ENCODE measurements around the gene U2AF2. TPM values are rescaled to one million over a fixed set of nuclear protein-coding genes. Genes with fewer than 3 reads are reported as not detected.

Gene U2AF2
- total RNA-seq, 1 experiment from 2014 or later: 107 TPM

- Histone ChIP-seq H3K4me1 (ENCODE audit: low read length) (no peaks in the 10 kb centered on the region), H3K9me2 (replicated peaks; ENCODE audit: insufficient read depth, low read length) (no peaks in the 10 kb centered on the region), H3K79me2 (ENCODE audit: low read length) (peaks cover 51% of the 10 kb centered on the region), H3K9ac (ENCODE audit: low read length) (no peak overlapping the region), H3K27ac (ENCODE audit: low read length) (no peak overlapping the region), H3K27me3 (ENCODE audit: low read length) (no peaks in the 10 kb centered on the region), H3K9me3 (ENCODE audit: low read length) (no peaks in the 10 kb centered on the region), H2AFZ (ENCODE audit: low read length) (no peak overlapping the region), H4K20me1 (ENCODE audit: insufficient read depth, low read depth, low read length) (peaks cover 59% of the 10 kb centered on the region), H3K4me3 (ENCODE audit: low read length) (no peak overlapping the region), H3K36me3 (ENCODE audit: insufficient read depth, low read length) (peaks cover 21% of the 10 kb centered on the region), H3K4me2 (ENCODE audit: low read depth, low read length, poor library complexity, severe bottlenecking) (no peak overlapping the region)
- no peak for DNase-seq
Observed at GRCh38 chr19:55687281-55688201, 32.7 kb downstream of the U2AF2 start.

- Histone ChIP-seq H3K4me3 (ENCODE audit: low read length) (no peak overlapping the region), H3K4me2 (ENCODE audit: low read depth, low read length, poor library complexity, severe bottlenecking) (no peak overlapping the region), H4K20me1 (ENCODE audit: insufficient read depth, low read depth, low read length) (peaks cover 61% of the 10 kb centered on the region), H3K36me3 (ENCODE audit: insufficient read depth, low read length) (peaks cover 22% of the 10 kb centered on the region), H3K27me3 (ENCODE audit: low read length) (no peaks in the 10 kb centered on the region), H3K27ac (ENCODE audit: low read length) (no peak overlapping the region), H3K79me2 (ENCODE audit: low read length) (peaks cover 45% of the 10 kb centered on the region), H3K9ac (ENCODE audit: low read length) (no peak overlapping the region), H3K9me2 (replicated peaks; ENCODE audit: insufficient read depth, low read length) (no peaks in the 10 kb centered on the region), H2AFZ (ENCODE audit: low read length) (no peak overlapping the region), H3K9me3 (ENCODE audit: low read length) (no peaks in the 10 kb centered on the region), H3K4me1 (ENCODE audit: low read length) (no peaks in the 10 kb centered on the region)
- DNase-seq: no peak
Observed at GRCh38 chr19:55688422-55689218, 33.8 kb downstream of the U2AF2 start.

- H3K79me2 ChIP-seq (ENCODE audit: low read length): peaks cover 35% of the 10 kb centered on the region
- H3K9me3 ChIP-seq (ENCODE audit: low read length): no peaks in the 10 kb centered on the region
- H2AFZ ChIP-seq (ENCODE audit: low read length): no peak overlapping the region
- H3K4me3 ChIP-seq (ENCODE audit: low read length): no peak overlapping the region
- no peak for DNase-seq
- H3K36me3 ChIP-seq (ENCODE audit: insufficient read depth, low read length): peaks cover 22% of the 10 kb centered on the region
- no peak overlapping the region for H3K27ac ChIP-seq (ENCODE audit: low read length)
- no peak overlapping the region for H3K4me2 ChIP-seq (ENCODE audit: low read depth, low read length, poor library complexity, severe bottlenecking)
- no peak overlapping the region for H3K9ac ChIP-seq (ENCODE audit: low read length)
- no peaks in the 10 kb centered on the region for H3K9me2 ChIP-seq (replicated peaks; ENCODE audit: insufficient read depth, low read length)
- no peaks in the 10 kb centered on the region for H3K27me3 ChIP-seq (ENCODE audit: low read length)
- no peaks in the 10 kb centered on the region for H3K4me1 ChIP-seq (ENCODE audit: low read length)
- H4K20me1 ChIP-seq (ENCODE audit: insufficient read depth, low read depth, low read length): peaks cover 55% of the 10 kb centered on the region
Observed at GRCh38 chr19:55689411-55690108, 34.7 kb downstream of the U2AF2 start.

- no peak overlapping the region for H3K4me3 ChIP-seq (ENCODE audit: low read length)
- H3K9ac ChIP-seq (ENCODE audit: low read length): no peak overlapping the region
- no peak for DNase-seq
- H4K20me1 ChIP-seq (ENCODE audit: insufficient read depth, low read depth, low read length): peaks cover 50% of the 10 kb centered on the region
- peaks cover 29% of the 10 kb centered on the region for H3K79me2 ChIP-seq (ENCODE audit: low read length)
- H3K9me2 ChIP-seq (replicated peaks; ENCODE audit: insufficient read depth, low read length): no peaks in the 10 kb centered on the region
- no peaks in the 10 kb centered on the region for H3K4me1 ChIP-seq (ENCODE audit: low read length)
- no peaks in the 10 kb centered on the region for H3K9me3 ChIP-seq (ENCODE audit: low read length)
- H3K36me3 ChIP-seq (ENCODE audit: insufficient read depth, low read length): peaks cover 24% of the 10 kb centered on the region
- H3K27ac ChIP-seq (ENCODE audit: low read length): no peak overlapping the region
- no peaks in the 10 kb centered on the region for H3K27me3 ChIP-seq (ENCODE audit: low read length)
- H3K4me2 ChIP-seq (ENCODE audit: low read depth, low read length, poor library complexity, severe bottlenecking): no peak overlapping the region
- no peak overlapping the region for H2AFZ ChIP-seq (ENCODE audit: low read length)
Observed at GRCh38 chr19:55690109-55690768, 35.4 kb downstream of the U2AF2 start.

- Histone ChIP-seq H3K9ac (ENCODE audit: low read length) (no peak overlapping the region), H3K27me3 (ENCODE audit: low read length) (no peaks in the 10 kb centered on the region), H3K4me1 (ENCODE audit: low read length) (no peaks in the 10 kb centered on the region), H3K4me3 (ENCODE audit: low read length) (no peak overlapping the region), H3K4me2 (ENCODE audit: low read depth, low read length, poor library complexity, severe bottlenecking) (no peak overlapping the region), H3K9me2 (replicated peaks; ENCODE audit: insufficient read depth, low read length) (no peaks in the 10 kb centered on the region), H2AFZ (ENCODE audit: low read length) (no peak overlapping the region), H3K79me2 (ENCODE audit: low read length) (peaks cover 21% of the 10 kb centered on the region), H3K9me3 (ENCODE audit: low read length) (no peaks in the 10 kb centered on the region), H3K27ac (ENCODE audit: low read length) (no peak overlapping the region), H3K36me3 (ENCODE audit: insufficient read depth, low read length) (peaks cover 30% of the 10 kb centered on the region), H4K20me1 (ENCODE audit: insufficient read depth, low read depth, low read length) (peaks cover 49% of the 10 kb centered on the region)
- no peak for DNase-seq
Observed at GRCh38 chr19:55690769-55691545, 36.1 kb downstream of the U2AF2 start.

- Histone ChIP-seq H3K4me3 (ENCODE audit: low read length) (no peak overlapping the region), H2AFZ (ENCODE audit: low read length) (no peak overlapping the region), H3K9me3 (ENCODE audit: low read length) (no peaks in the 10 kb centered on the region), H3K4me1 (ENCODE audit: low read length) (no peaks in the 10 kb centered on the region), H3K9ac (ENCODE audit: low read length) (no peak overlapping the region), H3K27me3 (ENCODE audit: low read length) (no peaks in the 10 kb centered on the region), H3K4me2 (ENCODE audit: low read depth, low read length, poor library complexity, severe bottlenecking) (no peak overlapping the region), H3K79me2 (ENCODE audit: low read length) (peaks cover 14% of the 10 kb centered on the region), H3K36me3 (ENCODE audit: insufficient read depth, low read length) (peaks cover 30% of the 10 kb centered on the region), H3K9me2 (replicated peaks; ENCODE audit: insufficient read depth, low read length) (no peaks in the 10 kb centered on the region), H3K27ac (ENCODE audit: low read length) (no peak overlapping the region), H4K20me1 (ENCODE audit: insufficient read depth, low read depth, low read length) (peaks cover 44% of the 10 kb centered on the region)
- no peak for DNase-seq
Observed at GRCh38 chr19:55691561-55692481, 37.0 kb downstream of the U2AF2 start.

GRCh38 chr19:55692681-55693081, 37.8 kb downstream of the U2AF2 start:
- Histone ChIP-seq H3K9me2 (replicated peaks; ENCODE audit: insufficient read depth, low read length) (no peaks in the 10 kb centered on the region), H3K4me2 (ENCODE audit: low read depth, low read length, poor library complexity, severe bottlenecking) (no peak overlapping the region), H4K20me1 (ENCODE audit: insufficient read depth, low read depth, low read length) (peaks cover 35% of the 10 kb centered on the region), H3K9ac (ENCODE audit: low read length) (no peak overlapping the region), H3K4me3 (ENCODE audit: low read length) (no peak overlapping the region), H3K79me2 (ENCODE audit: low read length) (peaks cover 6% of the 10 kb centered on the region; the same call in 1 of the 2 replicates), H2AFZ (ENCODE audit: low read length) (no peak overlapping the region), H3K9me3 (ENCODE audit: low read length) (no peaks in the 10 kb centered on the region), H3K36me3 (ENCODE audit: insufficient read depth, low read length) (peaks cover 27% of the 10 kb centered on the region), H3K27me3 (ENCODE audit: low read length) (no peaks in the 10 kb centered on the region), H3K4me1 (ENCODE audit: low read length) (no peaks in the 10 kb centered on the region), H3K27ac (ENCODE audit: low read length) (no peak overlapping the region)
- no peak for DNase-seq
